NT2/D1 (cell line): ENCODE measurements around the gene ABCB9.

Experiments
- DNase-seq: peaks from one replicate; pipeline ENCODE4 v3.0.0-alpha.2; 2011; ENCODE audit warnings: low read depth, low spot score
- H3K27me3 ChIP-seq: 2 replicates; pipeline ENCODE4 v1.6.0; 2011; ENCODE audit warnings: mild to moderate bottlenecking; ENCODE audit not compliant: insufficient read length, insufficient read depth
- H3K36me3 ChIP-seq: 2 replicates; pipeline ENCODE4 v1.6.1; 2011; ENCODE audit warnings: mild to moderate bottlenecking, low read length, mixed read lengths; ENCODE audit not compliant: insufficient read depth, insufficient read length
- H3K4me1 ChIP-seq: 2 replicates; pipeline ENCODE4 v1.5.1; 2011; ENCODE audit not compliant: insufficient read depth, insufficient read length
- H3K4me3 ChIP-seq: 2 replicates; pipeline ENCODE4 v1.5.1; 2011; ENCODE audit warnings: low read depth; ENCODE audit not compliant: insufficient read length
- H3K9ac ChIP-seq: 2 replicates; pipeline ENCODE4 v1.6.0; 2011; ENCODE audit warnings: low read depth; ENCODE audit not compliant: insufficient read length
- H3K9me3 ChIP-seq: 2 replicates; pipeline ENCODE4 v1.5.1; 2011; ENCODE audit warnings: mild to moderate bottlenecking, low read length; ENCODE audit not compliant: insufficient read depth
- SUZ12 ChIP-seq: IDR thresholded peaks from 2 replicates; pipeline ENCODE4 v1.6.1; 2011; ENCODE audit not compliant: insufficient read length, insufficient read depth; ENCODE audit errors: extremely low read depth
- YY1 ChIP-seq: IDR thresholded peaks from 2 replicates; pipeline ENCODE4 v1.6.1; 2011; ENCODE audit not compliant: insufficient read length, insufficient read depth
- ZNF274 ChIP-seq: IDR thresholded peaks from 2 replicates; pipeline ENCODE4 v1.6.1; 2011; ENCODE audit warnings: mild to moderate bottlenecking, low read depth, low read length

ABCB9 gene

GRCh38 chr12:122939125-122939524 is 27.1 kb downstream of the ABCB9 start:
- no peak overlapping the region for H3K4me3 ChIP-seq
- no peaks in the 10 kb centered on the region for H3K27me3 ChIP-seq
- DNase-seq, result no peak
- TF ChIP-seq YY1, result no peak
- peaks cover 17% of the 10 kb centered on the region for H3K4me1 ChIP-seq
- H3K9ac ChIP-seq, result no peak overlapping the region
- no peaks in the 10 kb centered on the region for H3K9me3 ChIP-seq
- peaks cover 7% of the 10 kb centered on the region for H3K36me3 ChIP-seq

- no peak for DNase-seq
- Histone ChIP-seq H3K27me3 (no peaks in the 10 kb centered on the region), H3K9ac (no peak overlapping the region), H3K4me3 (no peak overlapping the region), H3K36me3 (peaks cover 7% of the 10 kb centered on the region), H3K9me3 (no peaks in the 10 kb centered on the region), H3K4me1 (peaks cover 15% of the 10 kb centered on the region)
- TF ChIP-seq ZNF274, result no peak
- TF ChIP-seq YY1, result no peak
- TF ChIP-seq SUZ12, result no peak
These were observed 28.6 kb downstream of the ABCB9 start for GRCh38 chr12:122937622-122938091.

- Histone ChIP-seq H3K9ac (peak overlapping the region; percentile 36), H3K27me3 (no peaks in the 10 kb centered on the region), H3K36me3 (peaks cover 7% of the 10 kb centered on the region), H3K4me3 (no peak overlapping the region), H3K9me3 (no peaks in the 10 kb centered on the region), H3K4me1 (peaks cover 9% of the 10 kb centered on the region)
- TF ChIP-seq YY1 (no peak), SUZ12 (no peak), ZNF274 (no peak)
- no peak for DNase-seq
These were observed 30.9 kb downstream of the ABCB9 start for GRCh38 chr12:122935318-122935717.

GRCh38 chr12:122934722-122935121 is 31.5 kb downstream of the ABCB9 start:
- peaks cover 12% of the 10 kb centered on the region for H3K4me1 ChIP-seq

GRCh38 chr12:122932207-122932606 is 34.1 kb downstream of the ABCB9 start:
- Histone ChIP-seq H3K36me3 (no peaks in the 10 kb centered on the region), H3K9me3 (no peaks in the 10 kb centered on the region), H3K9ac (no peak overlapping the region), H3K4me3 (no peak overlapping the region), H3K4me1 (peaks cover 9% of the 10 kb centered on the region), H3K27me3 (no peaks in the 10 kb centered on the region)
- DNase-seq, result no peak
- TF ChIP-seq ZNF274 (no peak), YY1 (no peak), SUZ12 (no peak)

More at GRCh38 chr12:122934722-122935121, 31.5 kb downstream of the ABCB9 start:
- Histone ChIP-seq H3K36me3 (peaks cover 7% of the 10 kb centered on the region), H3K4me3 (no peak overlapping the region), H3K27me3 (no peaks in the 10 kb centered on the region), H3K9ac (no peak overlapping the region), H3K9me3 (no peaks in the 10 kb centered on the region)
- TF ChIP-seq ZNF274 (no peak), SUZ12 (no peak), YY1 (no peak)
- no peak for DNase-seq

GRCh38 chr12:122929812-122930211 is 36.5 kb downstream of the ABCB9 start:
- no peak overlapping the region for H3K4me3 ChIP-seq
- peaks cover 2% of the 10 kb centered on the region for H3K4me1 ChIP-seq
- no peaks in the 10 kb centered on the region for H3K27me3 ChIP-seq
- H3K9ac ChIP-seq, result no peak overlapping the region
- TF ChIP-seq ZNF274 (no peak), YY1 (no peak), SUZ12 (no peak)
- no peak for DNase-seq
- H3K36me3 ChIP-seq, result no peaks in the 10 kb centered on the region
- no peaks in the 10 kb centered on the region for H3K9me3 ChIP-seq

- no peak for TF ChIP-seq ZNF274
- no peak for TF ChIP-seq SUZ12
- TF ChIP-seq YY1, result no peak
- peaks cover 2% of the 10 kb centered on the region for H3K4me1 ChIP-seq
- H3K36me3 ChIP-seq, result no peaks in the 10 kb centered on the region
- H3K9me3 ChIP-seq, result no peaks in the 10 kb centered on the region
- no peak overlapping the region for H3K9ac ChIP-seq
- H3K4me3 ChIP-seq, result no peak overlapping the region
- no peaks in the 10 kb centered on the region for H3K27me3 ChIP-seq
- no peak for DNase-seq
These were observed 37.1 kb downstream of the ABCB9 start for GRCh38 chr12:122929148-122929538.
